PC-9 (cell line): Measurements from ENCODE around the gene LONP2. TPM values are rescaled to one million over a fixed set of nuclear protein-coding genes. Genes with fewer than 3 reads are reported as not detected.
"Not testable (repeated sequence)": the region's sequence is repeated elsewhere in the genome, so short reads cannot be mapped to it uniquely, and the experiment has no call there.

Source experiments
- BruUV-seq: library from RNA; stranded (reverse); fragments of 400-500 nt; replicated peaks from 2 replicates; lab custom pipeline; 2021; lab: Mats Ljungman, UMichigan
- CTCF ChIA-PET: fragments of 300-600 bp; sonication (Branson Sonifier 250); formaldehyde crosslinking; loops from one replicate; lab custom pipeline; 2022; ENCODE audit warnings: antibody characterized with exemption; lab: Charles Lee
- POLR2A ChIA-PET: fragments of 300-600 bp; sonication (Branson Sonifier 250); formaldehyde crosslinking; loops from one replicate; lab custom pipeline; 2022; ENCODE audit warnings: antibody characterized with exemption; ENCODE audit not compliant: unreplicated experiment; lab: Charles Lee
- DNase-seq, 2 experiments: peaks; one replicate each; pipeline versions ENCODE4 v3.0.0 to v3.0.0-alpha.2; 2015 to 2022; ENCODE audit warnings: mixed read lengths in 1 of 2
- H2AFZ ChIP-seq: fragments of 200-600 bp; sonication (generic); 2 replicates; pipeline ENCODE4 v1.8.1; 2017; ENCODE audit warnings: antibody characterized with exemption
- H3F3A ChIP-seq: fragments of 200-600 bp; sonication (generic); 2 replicates; pipeline ENCODE4 v1.8.1; 2017; ENCODE audit warnings: antibody characterized with exemption, mild to moderate bottlenecking, low read depth; ENCODE audit not compliant: insufficient read depth
- H3K27ac ChIP-seq: fragments of 200-600 bp; sonication (generic); 2 replicates; pipeline ENCODE4 v1.6.1; 2016; ENCODE audit warnings: mixed run types
- H3K27me3 ChIP-seq: fragments of 200-600 bp; sonication (generic); 2 replicates; pipeline ENCODE4 v1.6.1; 2016; ENCODE audit warnings: low read depth, mixed run types; ENCODE audit not compliant: insufficient read depth
- H3K36me3 ChIP-seq: fragments of 200-600 bp; sonication (generic); 2 replicates; pipeline ENCODE4 v1.6.1; 2016; ENCODE audit warnings: low read depth, mixed run types
- H3K4me1 ChIP-seq: fragments of 200-600 bp; sonication (generic); replicated peaks from 2 replicates; pipeline ENCODE4 v1.6.1; 2016; ENCODE audit warnings: mixed run types; ENCODE audit not compliant: insufficient read depth
- H3K4me2 ChIP-seq: fragments of 200-600 bp; sonication (generic); 2 replicates; pipeline ENCODE4 v1.6.1; 2017; ENCODE audit warnings: mixed run types
- H3K4me3 ChIP-seq: fragments of 200-600 bp; sonication (generic); 2 replicates; pipeline ENCODE4 v1.6.1; 2016; ENCODE audit warnings: mixed run types
- H3K79me2 ChIP-seq: fragments of 200-600 bp; sonication (generic); 2 replicates; pipeline ENCODE4 v1.6.1; 2017; ENCODE audit warnings: low read depth, mixed run types
- H3K9me2 ChIP-seq: fragments of 200-600 bp; sonication (generic); 2 replicates; pipeline ENCODE4 v1.8.1; 2017; ENCODE audit warnings: mild to moderate bottlenecking; ENCODE audit not compliant: insufficient read depth
- H3K9me3 ChIP-seq: fragments of 200-600 bp; sonication (generic); 2 replicates; pipeline ENCODE4 v1.8.1; 2016; ENCODE audit warnings: low read depth; ENCODE audit not compliant: insufficient read depth
- H4K20me1 ChIP-seq: fragments of 200-600 bp; sonication (generic); 2 replicates; pipeline ENCODE4 v1.8.1; 2017; ENCODE audit not compliant: insufficient read depth
- CTCF ChIP-seq: fragments of 200-600 bp; sonication (generic); conservative IDR thresholded peaks from 2 replicates; pipeline ENCODE4 v1.6.1; 2017; ENCODE audit warnings: mixed run types, antibody characterized with exemption, mild to moderate bottlenecking, moderate library complexity
- EZH2 ChIP-seq: fragments of 200-600 bp; sonication (generic); IDR thresholded peaks from 2 replicates; pipeline ENCODE4 v1.8.0; 2017; ENCODE audit warnings: antibody characterized with exemption, low read depth
- intact Hi-C: fragments of 100-400 bp; cut with micrococcal nuclease; formaldehyde crosslinking; loops from one replicate; pipeline ENCODE4 v1.10.0; 2022; ENCODE audit not compliant: unreplicated experiment
- total RNA-seq: library from RNA; stranded (reverse); gene quantifications from 2 replicates; pipeline ENCODE4 v1.2.3, GENCODE V29; 2021

The LONP2 gene
- total RNA-seq, 1 experiment from 2014 or later, result 47.0 TPM

GRCh38 chr16:48370229-48370628 lies 126.1 kb downstream of the LONP2 start:
- no peak overlapping the region for H3K27ac ChIP-seq

GRCh38 chr16:48370668-48371392 lies 126.7 kb downstream of the LONP2 start:
- H4K20me1 ChIP-seq, intact Hi-C loops, CTCF ChIA-PET, H3K9me2 ChIP-seq, H3K9me3 ChIP-seq, BruUV-seq, DNase-seq, H3K36me3 ChIP-seq, H3K27me3 ChIP-seq, POLR2A ChIA-PET, H3K4me2 ChIP-seq, H2AFZ ChIP-seq, H3K27ac ChIP-seq, H3K4me3 ChIP-seq: not testable (repeated sequence)
- Histone ChIP-seq H3F3A (peaks cover 12% of the 10 kb centered on the region; the same call in 1 of the 2 replicates), H3K4me1 (peaks cover 29% of the 10 kb centered on the region), H3K79me2 (peaks cover 95% of the 10 kb centered on the region)

More at GRCh38 chr16:48370229-48370628, 126.1 kb downstream of the LONP2 start:
- TF ChIP-seq CTCF (no peak), EZH2 (no peak)
- H3K4me1 ChIP-seq, result peaks cover 33% of the 10 kb centered on the region
- H3K4me2 ChIP-seq, result no peak overlapping the region
- intact Hi-C loops, result no loop called here
- no peak overlapping the region for H3K4me3 ChIP-seq
- H3K79me2 ChIP-seq, result peaks cover 94% of the 10 kb centered on the region
- no peaks in the 10 kb centered on the region for H3K9me2 ChIP-seq
- H3K9me3 ChIP-seq, result no peaks in the 10 kb centered on the region
- no peaks in the 10 kb centered on the region for H3K27me3 ChIP-seq
- H3F3A ChIP-seq, result peaks cover 16% of the 10 kb centered on the region; the same call in 1 of the 2 replicates
- ChIA-PET CTCF (no interaction called here), POLR2A (interaction anchor here (0.6 kb wide), 1 partner anchor 133 kb away, joined by 3 read pairs; no protein-coding TSS in a partner anchor)
- BruUV-seq, result no TSS peak
- no peaks in the 10 kb centered on the region for H3K36me3 ChIP-seq
- H4K20me1 ChIP-seq, result peaks cover 6% of the 10 kb centered on the region; the same call in 1 of the 2 replicates
- DNase-seq, result no peak
- H2AFZ ChIP-seq, result no peak overlapping the region

GRCh38 chr16:48371393-48371780 lies 127.3 kb downstream of the LONP2 start:
- H3K27ac ChIP-seq, result no peak overlapping the region
- peaks cover 4% of the 10 kb centered on the region; the same call in 1 of the 2 replicates for H4K20me1 ChIP-seq
- H3K79me2 ChIP-seq, result peaks cover 97% of the 10 kb centered on the region
- H3K27me3 ChIP-seq, result no peaks in the 10 kb centered on the region
- H3K9me3 ChIP-seq, result no peaks in the 10 kb centered on the region
- H3K4me1 ChIP-seq, result peaks cover 29% of the 10 kb centered on the region
- no peaks in the 10 kb centered on the region for H3K36me3 ChIP-seq
- intact Hi-C loops, result no loop called here
- no peak for DNase-seq
- TF ChIP-seq EZH2, result no peak
- TF ChIP-seq CTCF, result no peak
- no peak overlapping the region for H3K4me2 ChIP-seq
- no TSS peak for BruUV-seq
- H2AFZ ChIP-seq, result no peak overlapping the region
- ChIA-PET CTCF (no interaction called here), POLR2A (no interaction called here)
- H3K4me3 ChIP-seq, result no peak overlapping the region
- H3K9me2 ChIP-seq, result no peaks in the 10 kb centered on the region
- H3F3A ChIP-seq, result peaks cover 7% of the 10 kb centered on the region; the same call in 1 of the 2 replicates
